Measurements from ENCODE around the gene MSRB1.

MSRB1 gene

DNA sequence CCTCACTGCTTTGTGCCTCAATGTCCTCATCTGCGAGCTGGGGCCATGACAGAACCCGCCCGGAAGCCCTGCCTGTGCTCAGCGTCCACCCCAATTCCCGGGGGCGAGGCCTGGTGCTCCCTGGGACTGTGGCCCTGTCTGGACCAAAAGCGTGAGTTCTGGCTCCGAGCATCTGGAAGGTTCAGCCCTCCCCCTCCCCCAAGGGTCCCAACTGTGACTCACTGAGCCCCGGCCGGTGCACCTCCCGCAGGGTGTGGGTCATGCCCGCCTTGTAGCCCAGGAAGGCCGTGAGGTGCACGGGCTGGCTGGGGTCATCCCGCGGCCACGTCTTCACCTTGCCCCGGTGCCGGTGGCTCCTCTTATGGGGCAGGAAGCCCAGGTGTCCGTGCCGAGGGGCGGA, 10.7 kb upstream of the MSRB1 start:
- TF ChIP-seq, protein P1, sequence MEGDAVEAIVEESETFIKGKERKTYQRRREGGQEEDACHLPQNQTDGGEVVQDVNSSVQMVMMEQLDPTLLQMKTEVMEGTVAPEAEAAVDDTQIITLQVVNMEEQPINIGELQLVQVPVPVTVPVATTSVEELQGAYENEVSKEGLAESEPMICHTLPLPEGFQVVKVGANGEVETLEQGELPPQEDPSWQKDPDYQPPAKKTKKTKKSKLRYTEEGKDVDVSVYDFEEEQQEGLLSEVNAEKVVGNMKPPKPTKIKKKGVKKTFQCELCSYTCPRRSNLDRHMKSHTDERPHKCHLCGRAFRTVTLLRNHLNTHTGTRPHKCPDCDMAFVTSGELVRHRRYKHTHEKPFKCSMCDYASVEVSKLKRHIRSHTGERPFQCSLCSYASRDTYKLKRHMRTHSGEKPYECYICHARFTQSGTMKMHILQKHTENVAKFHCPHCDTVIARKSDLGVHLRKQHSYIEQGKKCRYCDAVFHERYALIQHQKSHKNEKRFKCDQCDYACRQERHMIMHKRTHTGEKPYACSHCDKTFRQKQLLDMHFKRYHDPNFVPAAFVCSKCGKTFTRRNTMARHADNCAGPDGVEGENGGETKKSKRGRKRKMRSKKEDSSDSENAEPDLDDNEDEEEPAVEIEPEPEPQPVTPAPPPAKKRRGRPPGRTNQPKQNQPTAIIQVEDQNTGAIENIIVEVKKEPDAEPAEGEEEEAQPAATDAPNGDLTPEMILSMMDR (IDR thresholded peaks at IDR 0.05; ENCODE audit: low read depth, low read length), result no peak
- H3K4me3 ChIP-seq (ENCODE audit: low read depth, low read length), result no peak overlapping the region

DNA sequence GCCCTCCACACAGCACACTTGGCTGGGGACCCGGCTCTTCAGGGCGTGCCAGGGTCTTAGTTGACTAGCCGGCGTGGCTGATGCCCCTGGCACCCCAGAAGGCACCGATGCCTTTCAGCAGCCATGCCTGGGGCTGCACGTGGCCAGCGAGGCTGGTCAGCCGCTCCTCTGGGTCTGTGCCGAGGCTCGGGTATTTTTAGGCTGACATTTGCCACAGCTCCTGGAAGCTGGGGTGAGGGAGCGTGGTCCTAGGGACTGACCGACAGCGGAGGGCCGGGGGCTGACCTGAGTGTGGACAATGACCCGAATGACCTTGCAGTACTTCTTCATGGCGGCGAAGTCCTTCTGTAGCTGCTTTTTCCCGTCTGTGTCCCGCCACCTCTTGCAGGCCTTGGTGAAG, 7.6 kb upstream of the MSRB1 start:
- no peak overlapping the region for H3K4me3 ChIP-seq (ENCODE audit: low read depth, low read length)
- TF ChIP-seq, protein P1 (IDR thresholded peaks at IDR 0.05; ENCODE audit: low read depth, low read length), result no peak

DNA sequence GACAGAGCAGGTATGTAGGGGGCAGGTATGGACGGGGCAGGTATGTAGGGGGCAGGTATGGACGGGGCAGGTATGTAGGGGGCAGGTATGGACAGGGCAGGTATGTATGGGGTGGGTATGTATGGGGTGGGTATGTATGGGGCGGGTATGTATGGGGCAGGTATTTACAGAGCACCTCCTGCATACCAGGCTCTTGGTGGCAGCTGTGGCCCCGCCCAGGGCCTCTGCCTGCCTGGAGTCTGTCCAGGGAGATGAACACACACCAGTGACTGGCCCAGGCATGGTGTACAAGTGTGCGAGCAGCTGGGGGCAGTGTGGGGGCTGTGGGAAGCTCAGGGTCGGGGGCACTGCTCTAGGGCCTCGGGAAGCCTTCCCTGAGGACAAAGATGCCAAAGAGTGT, 7.0 kb upstream of the MSRB1 start:
- TF ChIP-seq, protein P1 (IDR thresholded peaks at IDR 0.05; ENCODE audit: low read depth, low read length), result no peak

DNA sequence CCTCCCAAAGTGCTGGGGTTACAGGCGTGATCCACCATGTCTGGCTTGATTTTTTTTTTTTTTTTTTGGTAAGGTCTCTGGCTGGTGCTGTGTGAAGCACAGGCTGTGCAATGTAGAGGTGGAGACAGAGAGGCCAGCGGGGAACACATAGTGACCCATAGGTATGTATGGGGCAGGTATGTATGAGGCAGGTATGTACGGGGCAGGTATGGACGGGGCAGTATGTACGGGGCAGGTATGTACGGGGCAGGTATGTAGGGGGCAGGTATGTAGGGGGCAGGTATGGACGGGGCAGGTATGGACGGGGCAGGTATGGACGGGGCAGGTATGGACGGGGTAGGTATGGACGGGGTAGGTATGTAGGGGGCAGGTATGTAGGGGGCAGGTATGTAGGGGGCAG, 6.5 kb upstream of the MSRB1 start:
- H3K4me3 ChIP-seq (ENCODE audit: low read depth, low read length), result no peak overlapping the region
- TF ChIP-seq, protein P1 (IDR thresholded peaks at IDR 0.05; ENCODE audit: low read depth, low read length), result no peak

More for the DNA sequence above, 7.0 kb upstream of the MSRB1 start:
- H3K4me3 ChIP-seq (ENCODE audit: low read depth, low read length), result no peak overlapping the region

DNA sequence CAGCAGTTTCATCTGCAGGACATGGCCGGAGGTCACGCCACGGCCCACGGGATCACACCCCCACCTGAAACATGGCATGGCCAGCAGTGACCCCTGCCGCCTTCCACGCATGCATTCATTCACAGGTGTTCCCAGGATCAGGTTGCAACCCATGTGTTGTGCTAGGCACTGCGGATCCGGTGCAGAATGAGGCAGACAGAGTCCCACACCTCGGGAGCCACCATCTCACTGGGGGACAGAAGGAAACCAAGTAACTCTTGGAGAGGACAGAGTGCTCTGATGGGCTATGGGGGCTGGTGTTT, 4.3 kb upstream of the MSRB1 start:
- no peak overlapping the region for H3K4me3 ChIP-seq (ENCODE audit: low read depth, low read length)
- TF ChIP-seq, protein P1 (IDR thresholded peaks at IDR 0.05; ENCODE audit: low read depth, low read length), result no peak

DNA sequence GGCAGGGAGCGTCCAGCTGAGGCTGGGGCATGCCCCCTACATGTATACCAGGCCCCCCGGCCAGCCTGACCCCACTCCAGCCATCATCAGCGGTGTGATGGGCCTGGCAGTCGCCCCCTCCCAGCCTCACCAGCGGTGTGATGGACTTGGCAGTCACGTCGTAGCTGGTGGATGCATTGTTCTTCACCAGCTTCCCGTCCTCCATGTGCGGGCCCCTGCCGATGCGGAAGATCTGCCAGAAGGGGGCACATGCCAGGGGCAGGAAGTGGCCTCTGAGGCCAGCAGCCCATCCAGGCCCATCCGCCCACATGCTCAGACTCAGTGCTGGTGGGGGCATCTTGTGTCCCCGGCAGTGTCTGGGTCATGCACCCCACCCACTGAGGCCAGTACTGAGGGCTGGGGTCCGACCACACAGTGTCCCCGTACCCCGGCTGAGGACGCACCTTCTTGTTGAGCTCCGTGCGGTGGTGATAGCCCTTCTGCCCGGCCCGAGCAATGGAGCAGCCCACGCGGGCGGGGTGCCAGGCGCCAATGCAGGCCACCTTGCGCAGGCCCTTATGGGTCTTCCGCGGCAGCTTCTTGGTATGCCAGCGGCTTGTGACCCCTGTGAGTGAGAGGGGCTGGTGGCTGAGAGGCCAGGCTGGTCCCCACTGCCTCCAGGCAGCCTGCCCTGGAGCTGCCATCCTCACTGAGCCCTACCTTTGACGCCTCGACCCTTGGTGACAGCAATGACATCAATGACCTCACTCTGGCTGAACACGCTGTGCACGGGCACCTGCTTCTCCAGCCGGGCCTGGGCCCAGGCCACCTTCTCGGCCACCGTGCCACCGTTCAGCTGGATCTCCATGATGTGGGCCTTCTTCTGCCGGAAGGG, 3.7 kb upstream of the MSRB1 start:
- TF ChIP-seq, protein P1 (IDR thresholded peaks at IDR 0.05; ENCODE audit: low read depth, low read length), result no peak

DNA sequence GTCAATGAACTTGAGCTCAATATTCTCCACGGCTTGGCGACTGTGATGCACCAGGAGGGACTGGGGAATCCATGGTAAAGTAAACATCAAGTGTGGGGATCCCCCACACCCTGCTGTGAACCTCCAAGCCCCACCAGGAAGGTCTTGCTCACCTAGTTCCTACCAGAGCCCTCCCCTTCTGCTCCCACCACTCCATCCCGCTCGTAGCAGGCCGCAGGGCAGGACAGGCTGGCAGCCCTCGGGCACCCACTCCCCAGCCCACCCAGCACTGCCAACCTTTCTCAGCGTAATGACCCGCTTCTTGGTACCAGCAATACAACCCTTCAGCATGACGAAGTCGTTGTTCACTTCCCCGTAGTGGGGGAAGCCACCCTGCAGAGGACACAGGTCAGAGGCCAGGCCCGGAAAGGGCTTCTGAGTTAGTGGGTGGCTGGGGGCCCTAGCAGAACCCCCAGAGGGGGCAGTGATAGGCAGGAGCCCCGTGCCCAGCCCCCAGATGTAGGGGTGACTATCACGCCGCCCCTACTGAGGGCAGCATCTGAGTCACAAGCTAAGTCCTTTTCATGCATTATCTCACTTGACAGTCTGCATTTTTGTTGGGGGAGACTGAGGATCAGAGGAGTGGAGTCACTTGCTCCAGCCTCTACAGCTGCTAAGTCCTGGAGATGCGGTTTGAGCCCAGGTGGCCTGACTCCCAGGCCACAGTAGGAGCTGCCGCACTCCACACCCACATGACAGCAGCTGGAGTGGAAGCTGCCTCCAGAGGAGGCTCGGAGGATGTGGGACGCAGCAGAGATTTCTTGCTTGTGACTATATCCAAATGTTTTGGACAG, 2.8 kb upstream of the MSRB1 start:
- H3K4me3 ChIP-seq (ENCODE audit: low read depth, low read length), result no peak overlapping the region
- TF ChIP-seq, protein P1 (IDR thresholded peaks at IDR 0.05; ENCODE audit: low read depth, low read length), result no peak

More for the DNA sequence above, 3.7 kb upstream of the MSRB1 start:
- H3K4me3 ChIP-seq (ENCODE audit: low read depth, low read length), result no peak overlapping the region
